ENCODE measurements around the gene ABCA2.

DNA sequence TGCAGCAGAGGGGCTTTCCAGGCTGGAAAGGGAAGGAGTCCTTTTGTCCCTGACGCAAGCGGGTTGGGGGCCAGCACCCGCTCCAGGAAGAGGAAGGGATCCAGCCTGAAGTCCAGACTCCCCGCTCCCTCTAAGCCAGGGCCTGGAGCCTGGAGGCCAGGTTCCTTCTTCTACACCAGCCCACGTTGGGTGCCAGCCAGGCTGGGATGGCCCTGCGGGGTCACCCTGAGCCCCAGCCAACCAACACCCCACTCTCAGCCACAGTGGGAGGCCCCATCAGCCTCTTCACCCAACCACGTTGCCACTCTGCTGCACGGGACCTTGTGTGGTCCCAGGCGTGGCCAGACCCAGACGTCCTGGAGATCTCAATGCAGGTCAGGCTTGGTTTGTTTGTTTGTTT is 4.8 kb upstream of the ABCA2 start:
- TF ChIP-seq, protein P1, sequence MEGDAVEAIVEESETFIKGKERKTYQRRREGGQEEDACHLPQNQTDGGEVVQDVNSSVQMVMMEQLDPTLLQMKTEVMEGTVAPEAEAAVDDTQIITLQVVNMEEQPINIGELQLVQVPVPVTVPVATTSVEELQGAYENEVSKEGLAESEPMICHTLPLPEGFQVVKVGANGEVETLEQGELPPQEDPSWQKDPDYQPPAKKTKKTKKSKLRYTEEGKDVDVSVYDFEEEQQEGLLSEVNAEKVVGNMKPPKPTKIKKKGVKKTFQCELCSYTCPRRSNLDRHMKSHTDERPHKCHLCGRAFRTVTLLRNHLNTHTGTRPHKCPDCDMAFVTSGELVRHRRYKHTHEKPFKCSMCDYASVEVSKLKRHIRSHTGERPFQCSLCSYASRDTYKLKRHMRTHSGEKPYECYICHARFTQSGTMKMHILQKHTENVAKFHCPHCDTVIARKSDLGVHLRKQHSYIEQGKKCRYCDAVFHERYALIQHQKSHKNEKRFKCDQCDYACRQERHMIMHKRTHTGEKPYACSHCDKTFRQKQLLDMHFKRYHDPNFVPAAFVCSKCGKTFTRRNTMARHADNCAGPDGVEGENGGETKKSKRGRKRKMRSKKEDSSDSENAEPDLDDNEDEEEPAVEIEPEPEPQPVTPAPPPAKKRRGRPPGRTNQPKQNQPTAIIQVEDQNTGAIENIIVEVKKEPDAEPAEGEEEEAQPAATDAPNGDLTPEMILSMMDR (IDR thresholded peaks at IDR 0.05; ENCODE audit: insufficient read depth, low read depth, low read length), result no peak
- no peak for TF ChIP-seq EZH2 (IDR thresholded peaks at IDR 0.05; ENCODE audit: insufficient read depth, low read length)
